ENCODE data around the gene ZFYVE27.

Gene ZFYVE27

DNA sequence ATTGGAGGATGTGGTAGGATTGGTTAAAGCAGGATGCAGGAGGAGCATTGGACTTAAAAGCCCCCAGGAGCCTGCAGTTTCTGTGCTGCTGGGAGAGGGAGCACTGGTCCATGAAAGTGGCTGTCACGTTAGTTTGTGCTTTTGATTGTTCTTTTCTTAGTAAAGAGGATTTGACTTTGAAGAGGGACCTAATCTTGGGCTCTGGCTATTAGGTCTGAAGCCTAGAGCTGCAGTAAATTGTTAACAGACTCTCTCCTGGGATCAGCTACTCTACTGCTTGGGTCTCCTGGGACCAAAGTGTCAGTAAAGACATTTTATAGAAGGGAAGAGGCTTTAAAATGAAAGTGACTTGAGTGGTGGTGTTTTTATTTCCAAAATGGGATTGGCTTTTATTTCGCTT, 3.7 kb downstream of the ZFYVE27 start:
- Histone ChIP-seq H3K27ac (no peak overlapping the region), H3K4me2 (no peak overlapping the region), H3K4me3 (IDR thresholded peaks at IDR 0.05; ENCODE audit: insufficient read depth, low read depth, low read length) (no peak overlapping the region)

DNA sequence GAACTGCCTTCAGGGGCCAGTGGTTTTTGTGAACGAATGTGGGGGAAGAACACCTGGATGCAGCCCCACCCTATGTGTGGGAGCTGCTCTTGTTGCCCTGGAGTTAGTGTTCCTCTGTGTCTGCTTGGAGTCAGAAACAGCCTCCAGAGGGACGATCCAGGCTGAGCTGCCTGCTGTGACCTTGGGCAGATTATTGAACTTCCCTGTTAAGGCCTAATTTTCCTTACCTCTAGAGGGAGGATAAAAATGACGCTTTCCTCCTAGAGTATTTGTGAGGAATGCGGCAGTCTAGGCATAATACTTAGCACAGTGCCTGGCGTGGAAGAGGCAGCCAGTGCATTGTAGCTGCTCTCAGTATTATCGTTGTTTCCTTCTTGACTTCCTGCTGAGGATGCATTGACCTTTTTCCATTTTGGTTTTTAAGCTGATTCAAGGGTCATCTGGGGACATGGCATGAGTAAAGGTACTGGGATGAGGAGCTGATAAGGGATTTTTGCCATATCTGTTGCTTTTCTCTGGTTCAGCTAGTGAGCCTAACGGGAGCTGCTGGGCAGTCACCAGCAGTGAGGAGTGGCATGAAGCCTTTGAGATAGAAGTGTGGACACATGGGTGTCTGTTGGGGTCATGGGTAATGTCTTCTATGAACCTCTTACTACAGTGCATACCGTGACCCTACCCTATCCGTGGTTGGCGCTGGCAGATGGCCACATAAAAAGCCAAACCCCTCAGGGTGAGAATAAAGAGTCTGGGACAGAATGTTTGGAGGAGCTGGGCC, 6.4 kb downstream of the ZFYVE27 start:
- no peaks in the 10 kb centered on the region for H3K27me3 ChIP-seq (ENCODE audit: insufficient read depth, low read depth)
- H3K79me2 ChIP-seq (ENCODE audit: insufficient read depth, low read depth), result peaks cover 29% of the 10 kb centered on the region
- no peaks in the 10 kb centered on the region; the same call in 1 of the 2 replicates for H3K36me3 ChIP-seq (ENCODE audit: insufficient read depth)
- no peak overlapping the region for H3K9ac ChIP-seq
- H3K4me2 ChIP-seq, result no peak overlapping the region
- peaks cover 4% of the 10 kb centered on the region for H3K4me1 ChIP-seq (ENCODE audit: low read depth, poor library complexity, severe bottlenecking)
- H3K4me3 ChIP-seq (IDR thresholded peaks at IDR 0.05; ENCODE audit: insufficient read depth, low read depth, low read length), result no peak overlapping the region
- H3K27ac ChIP-seq, result no peak overlapping the region
- H4K20me1 ChIP-seq (ENCODE audit: insufficient read depth), result no peaks in the 10 kb centered on the region
- no peak overlapping the region for H2AFZ ChIP-seq (ENCODE audit: low read depth)
- TF ChIP-seq, protein P1, sequence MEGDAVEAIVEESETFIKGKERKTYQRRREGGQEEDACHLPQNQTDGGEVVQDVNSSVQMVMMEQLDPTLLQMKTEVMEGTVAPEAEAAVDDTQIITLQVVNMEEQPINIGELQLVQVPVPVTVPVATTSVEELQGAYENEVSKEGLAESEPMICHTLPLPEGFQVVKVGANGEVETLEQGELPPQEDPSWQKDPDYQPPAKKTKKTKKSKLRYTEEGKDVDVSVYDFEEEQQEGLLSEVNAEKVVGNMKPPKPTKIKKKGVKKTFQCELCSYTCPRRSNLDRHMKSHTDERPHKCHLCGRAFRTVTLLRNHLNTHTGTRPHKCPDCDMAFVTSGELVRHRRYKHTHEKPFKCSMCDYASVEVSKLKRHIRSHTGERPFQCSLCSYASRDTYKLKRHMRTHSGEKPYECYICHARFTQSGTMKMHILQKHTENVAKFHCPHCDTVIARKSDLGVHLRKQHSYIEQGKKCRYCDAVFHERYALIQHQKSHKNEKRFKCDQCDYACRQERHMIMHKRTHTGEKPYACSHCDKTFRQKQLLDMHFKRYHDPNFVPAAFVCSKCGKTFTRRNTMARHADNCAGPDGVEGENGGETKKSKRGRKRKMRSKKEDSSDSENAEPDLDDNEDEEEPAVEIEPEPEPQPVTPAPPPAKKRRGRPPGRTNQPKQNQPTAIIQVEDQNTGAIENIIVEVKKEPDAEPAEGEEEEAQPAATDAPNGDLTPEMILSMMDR (conservative IDR thresholded peaks at IDR 0.05; ENCODE audit: low read depth, low read length), result no peak

More for the DNA sequence above, 3.7 kb downstream of the ZFYVE27 start:
- peaks cover 13% of the 10 kb centered on the region for H3K4me1 ChIP-seq (ENCODE audit: low read depth, poor library complexity, severe bottlenecking)
- H3K9ac ChIP-seq, result no peak overlapping the region
- TF ChIP-seq, protein P1 (conservative IDR thresholded peaks at IDR 0.05; ENCODE audit: low read depth, low read length), result no peak
- no peaks in the 10 kb centered on the region for H4K20me1 ChIP-seq (ENCODE audit: insufficient read depth)
- H3K27me3 ChIP-seq (ENCODE audit: insufficient read depth, low read depth), result no peaks in the 10 kb centered on the region
- H3K79me2 ChIP-seq (ENCODE audit: insufficient read depth, low read depth), result peaks cover 43% of the 10 kb centered on the region
- no peaks in the 10 kb centered on the region; the same call in 1 of the 2 replicates for H3K36me3 ChIP-seq (ENCODE audit: insufficient read depth)
- H2AFZ ChIP-seq (ENCODE audit: low read depth), result no peak overlapping the region

DNA sequence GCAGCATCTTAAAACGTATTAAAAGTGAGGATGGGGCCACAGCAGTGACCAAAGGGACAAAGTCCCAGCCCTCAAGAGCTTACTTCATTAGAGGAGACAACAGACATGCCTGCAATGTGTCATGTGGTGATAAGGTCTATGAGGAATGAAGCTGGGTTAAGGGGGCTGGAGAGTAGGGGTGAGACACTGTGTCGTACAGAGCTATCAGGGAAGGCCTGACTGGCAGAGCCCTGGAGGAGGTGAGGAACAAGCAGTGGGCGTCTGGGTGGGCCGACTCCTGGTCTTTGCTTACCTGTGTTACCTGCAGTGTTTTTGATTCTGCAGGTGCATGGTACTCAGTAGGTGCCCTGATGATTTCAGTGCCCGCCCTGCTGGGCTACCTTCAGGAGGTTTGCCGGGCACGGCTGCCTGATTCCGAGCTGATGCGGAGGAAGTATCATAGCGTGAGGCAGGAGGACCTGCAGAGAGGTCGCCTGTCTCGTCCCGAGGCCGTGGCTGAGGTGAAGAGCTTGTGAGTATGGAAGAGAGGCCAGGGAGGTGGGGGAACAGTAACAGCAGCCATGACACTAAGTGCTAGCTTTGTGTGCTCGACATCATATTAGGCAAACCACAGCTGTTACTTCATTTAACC, 7.6 kb downstream of the ZFYVE27 start:
- no peak overlapping the region for H3K27ac ChIP-seq
- H3K9ac ChIP-seq, result no peak overlapping the region
- H3K4me3 ChIP-seq (IDR thresholded peaks at IDR 0.05; ENCODE audit: insufficient read depth, low read depth, low read length), result no peak overlapping the region
- H3K4me1 ChIP-seq (ENCODE audit: low read depth, poor library complexity, severe bottlenecking), result no peaks in the 10 kb centered on the region
- H2AFZ ChIP-seq (ENCODE audit: low read depth), result no peak overlapping the region
- H3K27me3 ChIP-seq (ENCODE audit: insufficient read depth, low read depth), result no peaks in the 10 kb centered on the region
- no peak overlapping the region for H3K4me2 ChIP-seq
- no peaks in the 10 kb centered on the region for H4K20me1 ChIP-seq (ENCODE audit: insufficient read depth)
- no peaks in the 10 kb centered on the region; the same call in 1 of the 2 replicates for H3K36me3 ChIP-seq (ENCODE audit: insufficient read depth)
- TF ChIP-seq, protein P1 (conservative IDR thresholded peaks at IDR 0.05; ENCODE audit: low read depth, low read length), result no peak
- peaks cover 20% of the 10 kb centered on the region; the same call in 1 of the 2 replicates for H3K79me2 ChIP-seq (ENCODE audit: insufficient read depth, low read depth)

DNA sequence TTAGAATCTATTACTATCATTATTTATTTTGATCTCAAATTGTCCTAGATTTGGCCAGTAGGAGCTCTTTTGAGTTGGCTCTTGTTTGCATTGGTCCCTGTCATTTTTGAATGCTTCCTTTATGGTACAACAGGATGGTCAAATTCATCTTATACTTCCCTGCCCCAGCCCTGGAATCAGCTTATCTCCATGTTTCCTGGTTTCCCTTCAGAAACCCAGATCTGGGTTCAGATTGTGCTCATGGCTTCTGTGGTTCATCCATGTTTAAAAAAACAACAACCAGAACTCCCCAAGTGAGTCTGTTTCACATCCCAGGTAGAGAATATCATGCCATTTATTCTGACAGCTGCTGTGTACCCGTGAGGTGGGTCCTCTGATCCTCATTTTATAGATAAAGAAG, 10.6 kb downstream of the ZFYVE27 start:
- Histone ChIP-seq H3K4me1 (ENCODE audit: low read depth, poor library complexity, severe bottlenecking) (no peaks in the 10 kb centered on the region), H3K4me2 (no peak overlapping the region), H3K36me3 (ENCODE audit: insufficient read depth) (no peaks in the 10 kb centered on the region; the same call in 1 of the 2 replicates), H3K27me3 (ENCODE audit: insufficient read depth, low read depth) (no peaks in the 10 kb centered on the region), H3K27ac (no peak overlapping the region), H3K4me3 (IDR thresholded peaks at IDR 0.05; ENCODE audit: insufficient read depth, low read depth, low read length) (no peak overlapping the region), H3K79me2 (ENCODE audit: insufficient read depth, low read depth) (0 out of 2 replicates have a peak, but pooled peaks cover 4% of the 10 kb centered on the region), H4K20me1 (ENCODE audit: insufficient read depth) (no peaks in the 10 kb centered on the region), H3K9ac (no peak overlapping the region), H2AFZ (ENCODE audit: low read depth) (no peak overlapping the region)
- TF ChIP-seq, protein P1 (conservative IDR thresholded peaks at IDR 0.05; ENCODE audit: low read depth, low read length), result no peak

Data from KMS-11 (cell line).